Small intestine (tissue), 7 donors: ENCODE results near the gene MPP3. TPM values are rescaled to one million over a fixed set of nuclear protein-coding genes. Genes with fewer than 3 reads are reported as not detected.
"Not testable (repeated sequence)": the region's sequence is repeated elsewhere in the genome, so short reads cannot be mapped to it uniquely, and the experiment has no call there.

Experiments
- DNase-seq, 2 donors: peaks; one replicate each; pipeline versions ENCODE4 v3.0.0 to v3.0.0-alpha.2; 2013
- FAIRE-seq: peaks from 2 replicates; lab custom pipeline; 2012; peaks lifted over from hg19 to GRCh38; lab: Jason Lieb, UNC
- H3K27ac ChIP-seq, 3 donors: one replicate each; pipeline ENCODE4 v1.5.1; 2013; ENCODE audit warnings: low read length in 2 of 3, mild to moderate bottlenecking in 2 of 3, control low read depth in 1 of 3, inconsistent platforms in 1 of 3, low read depth in 1 of 3, moderate library complexity in 1 of 3
- H3K27me3 ChIP-seq, 3 donors: one replicate each; pipeline ENCODE4 v1.6.1; 2013; ENCODE audit warnings: low read length in 3 of 3, inconsistent platforms in 1 of 3; ENCODE audit not compliant: control insufficient read depth in 3 of 3, insufficient read depth in 3 of 3
- H3K36me3 ChIP-seq, 3 donors: one replicate each; pipeline ENCODE4 v1.6.1; 2013; ENCODE audit warnings: low read length in 3 of 3, inconsistent platforms in 1 of 3, low read depth in 1 of 3, mild to moderate bottlenecking in 1 of 3, moderate library complexity in 1 of 3; ENCODE audit not compliant: control insufficient read depth in 3 of 3, insufficient read depth in 2 of 3
- H3K4me1 ChIP-seq, 3 donors: one replicate each; pipeline ENCODE4 v1.6.1; 2013; ENCODE audit warnings: low read length in 2 of 3, inconsistent platforms in 1 of 3, low read depth in 1 of 3, mild to moderate bottlenecking in 1 of 3, moderate library complexity in 1 of 3; ENCODE audit not compliant: control insufficient read depth in 3 of 3, insufficient read depth in 2 of 3
- H3K4me3 ChIP-seq, 3 donors: one replicate each; pipeline ENCODE4 v1.5.1; 2013; ENCODE audit warnings: low read length in 3 of 3, control low read depth in 1 of 3, inconsistent platforms in 1 of 3, low read depth in 1 of 3, mild to moderate bottlenecking in 1 of 3, moderate library complexity in 1 of 3
- H3K9me3 ChIP-seq, 2 donors: one replicate each; pipeline ENCODE4 v1.6.1; 2013; ENCODE audit warnings: low read depth in 1 of 2, low read length in 1 of 2; ENCODE audit not compliant: control insufficient read depth in 2 of 2, insufficient read depth in 1 of 2
- WGBS, 3 donors: extraction: QIAGEN DNeasy Blood & Tissue Kit; methylation state at CpG; one replicate each; pipeline ENCODE4 v1.1.7; 2013; 5-methylcytosine and 5-hydroxymethylcytosine counted together
- polyA plus RNA-seq, 4 donors: library from polyadenylated mRNA; stranded (reverse) in 3 of 4; unstranded in 1 of 4; fragments of 200-250 nt in 3 of 4; fragments of 120-200 nt in 1 of 4; gene quantifications; one replicate each; pipeline versions ENCODE4 v1.2.1 to v1.2.3, GENCODE V29; 2013
- donor health status: healthy with polysubstance abuse.
- donor health status: control.
- donor health status: control.
- donor health status: Bipolar disorder and iron deficiency.
- donor health status: healthy.

MPP3 gene
- polyA plus RNA-seq, 4 donors: 1.2 to 5.4 (median 2.6) TPM

DNA sequence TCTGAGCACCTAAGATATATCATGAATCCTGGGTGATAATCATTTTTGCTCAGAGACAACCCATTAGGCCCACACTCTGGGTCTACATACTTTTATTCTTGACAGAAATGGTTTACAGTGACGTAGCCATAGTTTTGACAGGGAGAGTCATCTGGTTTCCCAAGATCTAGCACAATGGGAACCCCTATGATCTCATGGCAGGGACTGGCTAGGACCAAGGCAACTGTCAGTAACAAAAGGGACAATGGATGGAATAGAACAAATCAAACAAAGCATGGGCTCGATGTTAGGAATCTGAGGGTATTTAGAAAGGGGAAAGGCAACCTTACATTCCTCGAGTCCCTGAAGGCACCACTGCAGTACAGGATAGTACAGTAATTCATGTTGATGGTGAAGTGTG is 32.2 kb downstream of the MPP3 start:
- Histone ChIP-seq H3K27ac (no peak overlapping the region), H3K36me3 (no peaks in the 10 kb centered on the region), H3K9me3 (no peaks in the 10 kb centered on the region), H3K4me1 (no peaks in the 10 kb centered on the region), H3K27me3 (no peaks in the 10 kb centered on the region), H3K4me3 (no peak overlapping the region)
- WGBS, 3 donors: 81 to 91% (median 89%) methylated on average over 3 of the region's 3 CpGs
- DNase-seq (no peak), FAIRE-seq (no peak)

DNA sequence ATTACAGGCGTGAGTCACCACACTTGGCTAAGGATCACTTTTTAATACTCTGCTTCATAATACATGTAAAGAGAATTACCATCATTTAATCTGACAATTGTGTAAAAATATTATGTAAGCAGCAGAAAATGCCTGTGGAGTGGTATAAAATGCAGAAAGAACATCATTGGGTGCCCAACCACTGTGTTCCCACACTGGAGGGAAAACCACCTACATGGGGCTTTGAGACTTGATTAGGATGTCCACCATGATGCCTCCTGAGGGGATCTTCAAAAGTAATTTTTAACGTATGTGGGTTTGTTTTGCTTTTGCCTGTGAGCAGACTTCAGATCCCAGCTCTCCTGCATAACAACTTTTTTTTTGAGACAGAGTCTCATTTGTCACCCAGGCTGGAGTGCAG is 33.9 kb downstream of the MPP3 start:
- FAIRE-seq (no peak), DNase-seq (no peak)
- H3K9me3 ChIP-seq: no peaks in the 10 kb centered on the region
- WGBS, 3 donors: 74 to 84% (median 77%) methylated on average over 2 of the region's 2 CpGs
- H3K4me1 ChIP-seq: no peaks in the 10 kb centered on the region
- H3K36me3 ChIP-seq: no peaks in the 10 kb centered on the region
- H3K27me3 ChIP-seq: no peaks in the 10 kb centered on the region
- no peak overlapping the region for H3K4me3 ChIP-seq
- no peak overlapping the region for H3K27ac ChIP-seq

- H3K27me3 ChIP-seq, H3K36me3 ChIP-seq, H3K4me3 ChIP-seq, H3K9me3 ChIP-seq, H3K4me1 ChIP-seq, FAIRE-seq, DNase-seq, H3K27ac ChIP-seq: not testable (repeated sequence)
- WGBS, 3 donors: 65 to 77% (median 74%) methylated on average over 8 to 9 of the region's 9 CpGs
Observed at GRCh38 chr17:43798024-43798423, 34.9 kb downstream of the MPP3 start.

GRCh38 chr17:43792668-43793067 is 40.3 kb downstream of the MPP3 start:
- not testable (repeated sequence) for H3K36me3 ChIP-seq, H3K27ac ChIP-seq, FAIRE-seq, H3K4me3 ChIP-seq, DNase-seq, H3K27me3 ChIP-seq, H3K9me3 ChIP-seq, H3K4me1 ChIP-seq
- 84 to 94% (median 86%) methylated on average over 4 of the region's 4 CpGs for WGBS, 3 donors

- DNase-seq: peak; percentile 65 to 78
Observed at GRCh38 chr17:43791589-43791988, 41.4 kb downstream of the MPP3 start.

DNA sequence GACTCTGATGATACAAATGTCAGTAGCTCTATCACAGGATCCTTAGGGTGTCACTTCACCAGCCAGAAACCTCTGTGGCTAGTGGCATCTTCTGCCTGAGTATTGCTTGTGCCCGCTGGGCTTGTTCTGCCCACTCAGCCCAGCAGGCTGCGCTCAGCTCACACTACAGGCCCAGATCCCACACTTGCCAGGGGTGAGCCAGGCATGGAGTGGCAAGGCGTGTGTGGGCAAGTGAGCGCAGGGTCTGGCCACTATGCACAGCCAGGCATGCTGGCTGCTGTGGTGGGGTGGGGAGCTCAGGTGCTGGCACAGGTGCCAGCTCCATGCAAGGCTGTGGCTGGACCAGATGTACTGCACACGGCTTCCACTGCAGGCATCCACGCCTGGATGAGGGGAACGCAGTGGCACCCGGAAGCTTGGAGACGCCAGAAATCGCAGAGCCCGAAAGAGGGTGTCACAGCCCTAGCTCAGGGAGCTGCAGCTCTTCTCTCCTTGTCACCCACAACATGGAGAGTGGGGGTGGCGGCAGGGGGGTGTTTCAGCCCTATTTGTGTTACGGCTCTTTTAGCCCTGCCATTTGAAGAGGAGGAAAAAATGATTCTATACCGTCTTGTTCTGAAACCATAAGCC is 42.5 kb downstream of the MPP3 start:
- no peak overlapping the region for H3K27ac ChIP-seq
- H3K27me3 ChIP-seq: no peaks in the 10 kb centered on the region
- H3K9me3 ChIP-seq: no peaks in the 10 kb centered on the region
- peaks cover 0 to 6% (median 0%) of the 10 kb centered on the region in 3 donors for H3K4me1 ChIP-seq
- H3K36me3 ChIP-seq: no peaks in the 10 kb centered on the region
- WGBS, 3 donors: 73 to 86% (median 84%) methylated on average over 14 of the region's 14 CpGs
- FAIRE-seq: no peak
- DNase-seq: peak in 1 of 2 donors; percentile 50
- H3K4me3 ChIP-seq: no peak overlapping the region

More at GRCh38 chr17:43791589-43791988, 41.4 kb downstream of the MPP3 start:
- 7 to 19% (median 13%) methylated on average over 3 of the region's 3 CpGs for WGBS, 3 donors
- FAIRE-seq: no peak
- Histone ChIP-seq H3K9me3 (no peaks in the 10 kb centered on the region), H3K27ac (no peak overlapping the region), H3K4me1 (peaks cover 0 to 6% (median 0%) of the 10 kb centered on the region in 3 donors), H3K27me3 (no peaks in the 10 kb centered on the region), H3K4me3 (no peak overlapping the region), H3K36me3 (no peaks in the 10 kb centered on the region)

DNA sequence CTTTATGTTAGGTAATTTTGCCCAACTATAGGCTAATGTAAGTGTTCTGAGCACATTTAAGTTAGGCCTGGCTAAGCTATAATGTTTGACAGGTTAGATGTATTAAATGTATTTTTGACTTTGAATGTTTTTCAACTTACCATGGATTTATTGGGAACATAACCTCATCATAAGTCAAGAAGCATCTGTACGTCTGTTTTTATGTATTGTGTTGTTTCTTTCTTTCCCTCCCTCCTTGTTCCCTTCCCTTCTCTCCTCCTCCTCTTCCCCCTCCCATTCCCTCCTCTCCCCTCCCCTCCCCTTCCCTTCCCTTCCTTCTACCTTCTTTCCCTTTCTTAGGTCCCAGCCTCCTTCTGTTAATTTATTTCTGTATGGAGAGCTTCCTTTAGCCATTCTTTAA is 43.5 kb downstream of the MPP3 start:
- Histone ChIP-seq H3K4me1 (peaks cover 0 to 6% (median 0%) of the 10 kb centered on the region in 3 donors), H3K36me3 (no peaks in the 10 kb centered on the region), H3K4me3 (no peak overlapping the region), H3K27ac (no peak overlapping the region), H3K9me3 (no peaks in the 10 kb centered on the region), H3K27me3 (no peaks in the 10 kb centered on the region)
- WGBS, 3 donors: 88 to 100% (median 92%) methylated on average over 1 of the region's 1 CpG
- no peak for DNase-seq
- FAIRE-seq: no peak

GRCh38 chr17:43788540-43788939 is 44.4 kb downstream of the MPP3 start:
- H3K27me3 ChIP-seq: peaks cover 0 to 3% (median 0%) of the 10 kb centered on the region in 3 donors
- no peak for FAIRE-seq

GRCh38 chr17:43787728-43788127 is 45.2 kb downstream of the MPP3 start:
- no peak for FAIRE-seq
- Histone ChIP-seq H3K4me3 (no peak overlapping the region), H3K36me3 (no peaks in the 10 kb centered on the region), H3K4me1 (peaks cover 0 to 6% (median 0%) of the 10 kb centered on the region in 3 donors), H3K9me3 (no peaks in the 10 kb centered on the region), H3K27ac (no peak overlapping the region), H3K27me3 (peaks cover 0 to 9% (median 4%) of the 10 kb centered on the region in 3 donors)
- 60 to 81% (median 72%) methylated on average over 2 of the region's 2 CpGs for WGBS, 3 donors
- no peak for DNase-seq

More at GRCh38 chr17:43788540-43788939, 44.4 kb downstream of the MPP3 start:
- DNase-seq: no peak
- H3K27ac ChIP-seq: no peak overlapping the region
- no peaks in the 10 kb centered on the region for H3K9me3 ChIP-seq
- 71 to 81% (median 78%) methylated on average over 5 of the region's 5 CpGs for WGBS, 3 donors
- H3K4me3 ChIP-seq: no peak overlapping the region
- H3K36me3 ChIP-seq: no peaks in the 10 kb centered on the region
- peaks cover 0 to 6% (median 0%) of the 10 kb centered on the region in 3 donors for H3K4me1 ChIP-seq
